GM08714 (cell line): ENCODE data around the gene DMRT3.
A peak's percentile ranks its signal among the peaks of the same experiment; 100 is the strongest.

Source experiments
- H3K4me3 ChIP-seq: fragments of 200-500 bp; sonication (Bioruptor generic); 2 replicates; pipeline ENCODE4 v1.5.1; 2014; ENCODE audit warnings: mild to moderate bottlenecking, low read length, inconsistent platforms
- ZNF274 ChIP-seq: IDR thresholded peaks from 2 replicates; pipeline ENCODE4 v1.6.1; 2012; ENCODE audit warnings: mild to moderate bottlenecking, low read depth, low read length

Gene DMRT3

DNA sequence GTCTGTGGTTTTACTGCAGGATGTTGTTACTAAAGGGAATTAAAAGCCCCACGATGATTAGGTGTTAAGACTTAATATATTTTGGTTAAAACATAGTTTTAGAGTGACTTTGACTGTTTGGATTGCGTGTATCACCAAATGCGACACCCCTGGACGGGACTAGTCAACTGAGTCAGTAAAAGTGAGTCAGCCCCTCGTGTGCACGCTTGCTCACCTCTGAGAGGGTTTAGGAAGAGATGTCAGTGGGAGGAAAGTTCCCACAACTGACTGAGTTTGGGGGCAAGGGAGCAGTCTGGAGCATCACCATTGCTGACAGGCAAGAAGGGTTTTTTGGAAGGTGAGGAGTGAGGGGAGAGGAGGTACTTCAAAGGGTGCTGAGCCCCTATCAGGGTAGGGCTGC, 14.4 kb upstream of the DMRT3 start:
- no peak for TF ChIP-seq ZNF274

DNA sequence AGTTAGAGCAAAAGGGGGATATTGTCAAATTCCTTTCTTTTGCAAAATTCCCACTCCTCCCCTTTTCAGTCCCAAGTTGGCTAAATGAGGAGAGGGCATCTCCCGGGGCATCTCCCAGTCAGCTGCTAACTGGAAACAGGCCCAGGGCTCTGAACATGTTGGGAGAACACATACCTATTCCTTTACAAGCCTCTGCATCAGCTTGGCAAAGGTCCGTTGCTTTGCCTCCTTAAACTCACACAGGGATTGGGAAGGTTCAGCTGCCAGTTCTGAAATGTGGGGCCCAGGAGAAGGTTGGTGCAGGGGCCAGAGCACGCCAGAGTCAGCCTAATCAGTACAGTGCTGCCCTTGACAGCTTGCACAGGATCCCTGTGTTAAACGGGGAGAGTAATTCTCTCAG, 11.0 kb upstream of the DMRT3 start:
- H3K4me3 ChIP-seq: no peak overlapping the region
- no peak for TF ChIP-seq ZNF274

More for the DNA sequence above, 14.4 kb upstream of the DMRT3 start:
- H3K4me3 ChIP-seq: no peak overlapping the region

GRCh38 chr9:966870-967269, 9.6 kb upstream of the DMRT3 start:
- H3K4me3 ChIP-seq: no peak overlapping the region
- no peak for TF ChIP-seq ZNF274

GRCh38 chr9:967436-967835, 9.0 kb upstream of the DMRT3 start:
- H3K4me3 ChIP-seq: no peak overlapping the region; the same call in 1 of the 2 replicates
- TF ChIP-seq ZNF274: no peak

GRCh38 chr9:967903-968641, 8.4 kb upstream of the DMRT3 start:
- no peak overlapping the region; the same call in 1 of the 2 replicates for H3K4me3 ChIP-seq
- TF ChIP-seq ZNF274: no peak

DNA sequence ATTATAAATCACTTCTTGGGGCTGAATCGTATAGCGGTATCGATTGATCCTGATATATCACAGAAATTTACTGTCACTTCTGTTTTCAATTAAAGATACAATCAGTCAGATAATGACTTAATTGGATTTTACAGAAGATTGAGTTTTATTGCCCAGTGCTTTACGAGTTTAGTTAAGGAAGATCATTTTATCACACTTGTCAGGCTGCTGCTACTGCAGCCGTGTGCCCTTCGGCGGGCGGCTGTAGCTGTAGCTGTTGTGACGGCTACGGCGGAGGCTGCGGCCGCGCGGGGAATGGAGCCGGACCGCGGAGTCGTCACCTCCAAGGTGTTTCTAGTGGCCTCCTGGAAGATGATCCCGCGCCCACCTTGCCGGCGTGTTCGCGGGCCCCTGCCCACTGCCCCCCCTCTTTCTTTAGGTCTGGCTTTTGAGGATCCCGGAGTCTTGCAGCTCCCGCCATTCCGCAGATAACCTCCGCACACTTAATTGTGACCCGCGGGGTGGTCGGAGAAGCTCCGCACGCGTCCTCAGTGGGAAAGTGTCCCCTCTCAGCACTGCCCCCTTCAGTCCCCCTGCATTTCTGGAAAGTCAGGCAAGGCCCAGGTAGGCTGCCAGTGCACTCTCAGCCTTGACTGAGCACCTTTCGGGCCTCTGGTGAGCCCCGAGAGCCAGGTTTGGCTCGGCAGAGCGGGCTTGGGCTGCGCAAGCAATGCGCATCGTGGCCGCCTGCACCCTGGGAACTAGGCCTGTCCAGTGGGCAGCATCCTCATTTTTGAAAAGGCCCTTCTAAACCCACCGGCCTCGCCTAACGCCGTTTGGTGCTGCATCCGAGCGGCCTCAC, 6.9 kb upstream of the DMRT3 start:
- H3K4me3 ChIP-seq: no peak overlapping the region
- TF ChIP-seq ZNF274: no peak

DNA sequence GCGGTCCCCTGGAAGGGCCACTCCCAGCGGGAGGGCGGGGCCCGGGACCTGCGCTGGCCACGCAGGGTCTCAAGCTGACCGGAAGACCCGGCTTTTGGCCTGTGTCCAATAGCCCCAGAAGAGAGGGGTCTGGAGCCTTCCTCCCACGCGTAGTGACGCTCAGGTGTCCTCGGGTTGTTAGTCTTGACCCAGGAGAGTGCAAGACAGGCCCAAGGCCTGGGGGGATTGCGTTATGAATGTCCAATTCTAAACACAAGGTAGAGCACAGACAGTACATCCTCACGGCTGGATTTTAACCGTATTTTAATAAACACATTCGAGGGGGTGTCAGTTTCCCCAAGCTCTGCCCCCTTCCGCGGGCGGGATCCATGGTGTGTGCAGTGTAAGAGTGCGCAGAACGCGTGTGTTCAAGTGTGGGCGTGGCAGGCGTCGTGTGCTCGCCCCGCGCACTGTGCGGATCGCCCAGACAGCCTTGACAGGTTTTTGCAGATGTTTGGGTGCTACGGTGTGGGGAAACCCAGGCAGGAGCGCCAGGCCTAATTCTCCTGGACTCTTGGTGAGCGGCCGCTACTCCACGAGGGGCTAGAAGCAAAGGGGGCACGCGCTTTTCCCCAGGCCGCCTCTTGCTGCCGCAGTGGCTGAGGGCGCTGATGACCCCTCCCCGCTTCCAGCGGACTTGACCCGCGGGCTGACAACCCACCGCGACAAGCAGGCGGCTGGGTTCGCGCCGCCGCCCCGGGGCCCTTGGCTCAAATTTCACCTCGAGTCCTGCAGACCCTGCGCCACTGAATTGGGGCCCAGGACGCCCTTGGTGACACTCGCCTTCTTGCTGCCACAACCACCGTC, 6.1 kb upstream of the DMRT3 start:
- no peak overlapping the region for H3K4me3 ChIP-seq
- TF ChIP-seq ZNF274: no peak

GRCh38 chr9:971901-972500, 4.5 kb upstream of the DMRT3 start:
- peak overlapping the region; percentile 22; the same call in 1 of the 2 replicates for H3K4me3 ChIP-seq
- no peak for TF ChIP-seq ZNF274

DNA sequence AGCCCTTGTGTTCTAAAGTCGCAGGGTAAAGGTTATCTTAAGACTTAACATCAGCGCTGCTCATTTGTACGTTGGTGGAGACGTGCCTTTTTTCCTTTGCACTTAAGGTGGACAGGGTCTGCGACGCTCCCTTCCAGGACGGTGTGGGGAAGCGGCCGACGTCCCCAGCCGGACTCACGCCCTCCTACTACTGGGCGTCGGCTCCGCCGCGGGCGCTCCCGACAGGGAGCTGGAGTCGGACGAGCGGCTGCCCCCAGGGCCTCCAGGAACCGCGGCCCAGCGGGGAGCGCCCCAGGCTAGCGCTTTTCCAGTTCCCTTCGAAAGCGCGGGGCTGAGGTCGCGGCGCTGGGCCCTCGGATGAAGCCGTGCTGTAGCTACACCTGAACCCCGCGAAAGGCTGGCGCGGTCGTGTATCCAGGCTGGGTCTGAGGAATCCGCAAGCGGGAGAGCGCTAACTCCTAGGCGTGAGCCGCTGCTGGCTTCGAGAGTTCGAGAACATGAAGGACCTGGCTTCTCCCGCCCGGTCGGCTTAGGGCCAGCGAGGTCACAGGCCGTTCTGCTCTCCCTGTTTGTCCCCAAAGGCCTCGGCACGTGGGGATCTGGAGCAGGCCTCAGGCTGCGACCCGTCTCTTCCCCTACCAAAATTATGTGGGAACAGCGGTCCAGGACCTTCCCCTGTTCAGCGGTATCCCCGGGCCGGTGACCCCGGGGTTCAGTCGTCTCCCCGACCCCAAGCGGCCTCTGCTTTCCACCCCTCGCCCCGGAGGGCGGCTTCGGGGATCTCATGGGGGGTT, 3.8 kb upstream of the DMRT3 start:
- no peak for TF ChIP-seq ZNF274
- no peak overlapping the region for H3K4me3 ChIP-seq

DNA sequence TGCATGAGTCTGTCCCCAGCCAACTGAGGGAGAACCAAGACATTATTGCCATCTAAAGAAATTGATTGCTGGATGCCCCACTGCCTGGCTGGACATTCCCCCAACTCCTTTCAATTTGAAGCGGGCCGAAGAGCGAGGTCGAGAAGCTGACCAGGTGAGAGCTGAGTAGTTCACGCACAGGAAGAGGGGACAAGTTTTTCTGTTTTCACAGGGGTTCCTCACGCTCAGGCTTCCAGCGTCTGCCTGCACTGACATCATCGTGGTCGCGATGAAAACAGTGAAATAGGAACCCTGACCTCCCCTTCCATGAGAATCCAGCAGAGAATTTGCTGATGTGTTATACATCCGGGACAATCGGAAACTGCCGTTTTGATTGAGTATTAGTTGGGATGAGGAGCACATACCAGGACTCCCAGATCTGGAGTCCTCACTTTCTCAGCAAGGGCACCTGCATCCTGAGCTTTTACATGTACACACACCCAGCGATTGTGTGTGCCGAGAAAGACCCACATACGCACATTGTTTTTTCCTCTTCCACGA, 3.1 kb upstream of the DMRT3 start:
- no peak overlapping the region for H3K4me3 ChIP-seq
- TF ChIP-seq ZNF274: no peak

- TF ChIP-seq ZNF274: no peak
- H3K4me3 ChIP-seq: no peak overlapping the region
Measured at GRCh38 chr9:974031-974995, 2.1 kb upstream of the DMRT3 start.
